Endothelial cell of umbilical vein (primary cell): ENCODE data around the gene PCID2. TPM values are rescaled to one million over a fixed set of nuclear protein-coding genes. Genes with fewer than 3 reads are reported as not detected.

ENCODE experiments used
- BruUV-seq: library from RNA; stranded (reverse); fragments of 400-500 nt; replicated peaks from 2 replicates; lab custom pipeline; 2021; lab: Mats Ljungman, UMichigan
- CTCF ChIA-PET: fragments of 300-600, 350-600 bp; sonication (Branson Sonifier 250); formaldehyde crosslinking; loops from one replicate; lab custom pipeline; 2021; ENCODE audit warnings: antibody characterized with exemption, inconsistent platforms; lab: Charles Lee
- POLR2A ChIA-PET: fragments of 300-600, 350-600 bp; sonication (Branson Sonifier 250); formaldehyde crosslinking; loops from one replicate; lab custom pipeline; 2021; ENCODE audit warnings: antibody characterized with exemption, inconsistent platforms; lab: Charles Lee
- DNase-seq: peaks from one replicate; pipeline ENCODE4 v3.0.0-alpha.2; 2011; ENCODE audit warnings: low read depth, low spot score
- FAIRE-seq: peaks from 2 replicates; lab custom pipeline; 2011; peaks lifted over from hg19 to GRCh38; lab: Jason Lieb, UNC
- H2AFZ ChIP-seq: 2 replicates; pipeline ENCODE4 v1.6.0; 2012; ENCODE audit warnings: low read depth, low read length, control low read depth, inconsistent platforms
- H3K27ac ChIP-seq: 2 replicates; pipeline ENCODE4 v1.5.1; 2011; ENCODE audit warnings: low read depth, mild to moderate bottlenecking, control low read depth, low read length, moderate library complexity; ENCODE audit not compliant: insufficient read depth
- H3K27me3 ChIP-seq, 2 experiments: 2 replicates each; pipeline versions ENCODE4 v1.6.0 to v1.6.1; 2011; ENCODE audit warnings: low read length in 2 of 2, mixed read lengths in 1 of 2; ENCODE audit not compliant: control insufficient read depth in 2 of 2, insufficient read depth in 2 of 2
- H3K36me3 ChIP-seq, 2 experiments: 2 replicates in 1 of 2; 3 replicates in 1 of 2; pipeline ENCODE4 v1.5.1; 2011; ENCODE audit warnings: low read length in 2 of 2, mild to moderate bottlenecking in 1 of 2, moderate library complexity in 1 of 2; ENCODE audit not compliant: control insufficient read depth in 2 of 2, insufficient read depth in 2 of 2; ENCODE audit errors: extremely low read depth in 1 of 2
- H3K4me1 ChIP-seq: 3 replicates; pipeline ENCODE4 v1.5.1; 2011; ENCODE audit warnings: mild to moderate bottlenecking, low read length; ENCODE audit not compliant: control insufficient read depth, insufficient read depth; ENCODE audit errors: extremely low read depth
- H3K4me2 ChIP-seq: 2 replicates; pipeline ENCODE4 v1.6.1; 2011; ENCODE audit warnings: low read length, control low read depth, mixed read lengths; ENCODE audit not compliant: insufficient read depth
- H3K4me3 ChIP-seq, 3 experiments: fragments of 200-600 bp in 1 of 3; sonication (generic), shearing (Covaris generic) in 1 of 3; replicated peaks in 1 of 3; 2 replicates each; pipeline ENCODE4 v1.5.1; 2011 to 2016; ENCODE audit warnings: control low read depth in 3 of 3, low read length in 3 of 3, mild to moderate bottlenecking in 2 of 3, inconsistent platforms in 1 of 3, low read depth in 1 of 3, moderate library complexity in 1 of 3; ENCODE audit not compliant: insufficient read depth in 1 of 3
- H3K79me2 ChIP-seq: 2 replicates; pipeline ENCODE4 v1.6.0; 2012; ENCODE audit warnings: low read length, inconsistent platforms; ENCODE audit not compliant: control insufficient read depth, insufficient read depth
- H3K9ac ChIP-seq: replicated peaks from 2 replicates; pipeline ENCODE3; 2011; ENCODE audit warnings: low read length, control low read depth; ENCODE audit not compliant: insufficient read depth; ENCODE audit errors: extremely low read depth
- H3K9me1 ChIP-seq: replicated peaks from 3 replicates; pipeline ENCODE4 v1.6.0; 2011; ENCODE audit warnings: mild to moderate bottlenecking, low read length; ENCODE audit not compliant: control insufficient read depth, insufficient read depth; ENCODE audit errors: extremely low read depth
- H3K9me3 ChIP-seq: replicated peaks from 2 replicates; pipeline ENCODE4 v1.5.1; 2012; ENCODE audit warnings: low read length, inconsistent platforms; ENCODE audit not compliant: control insufficient read depth, insufficient read depth
- H4K20me1 ChIP-seq: replicated peaks from 2 replicates; pipeline ENCODE3; 2011; ENCODE audit warnings: mild to moderate bottlenecking, low read length; ENCODE audit not compliant: control insufficient read depth, insufficient read depth; ENCODE audit errors: extremely low read depth
- FOS ChIP-seq: IDR thresholded peaks from 2 replicates; pipeline ENCODE4 v1.6.1; 2011; ENCODE audit warnings: mild to moderate bottlenecking, low read length, moderate library complexity, borderline replicate concordance; ENCODE audit not compliant: insufficient read depth
- GATA2 ChIP-seq: IDR thresholded peaks from 2 replicates; pipeline ENCODE4 v1.7.0; 2011; ENCODE audit warnings: low read depth, mild to moderate bottlenecking, moderate library complexity, mixed read lengths, low read length; ENCODE audit not compliant: insufficient read length, insufficient read depth
- JUN ChIP-seq: IDR thresholded peaks from 2 replicates; pipeline ENCODE4 v1.6.1; 2011; ENCODE audit warnings: borderline replicate concordance, low read depth; ENCODE audit not compliant: insufficient read length, insufficient read depth
- POLR2A ChIP-seq: IDR thresholded peaks from 2 replicates; pipeline ENCODE4 v1.6.1; 2012; ENCODE audit warnings: low read depth, mild to moderate bottlenecking, control low read depth, low read length
- POLR2AphosphoS5 ChIP-seq: IDR thresholded peaks from 2 replicates; pipeline ENCODE4 v1.6.1; 2012; ENCODE audit warnings: low read depth, mild to moderate bottlenecking, control low read depth, low read length, moderate library complexity; ENCODE audit not compliant: insufficient read depth
- dilution Hi-C: fragments of 300-500 bp; cut with MboI; formaldehyde crosslinking; loops from one replicate; pipeline ENCODE4 v1.15.0; 2019; ENCODE audit warnings: low sequenced_read_pairs; ENCODE audit not compliant: extremely low pct_ligation_motif_present
- intact Hi-C: fragments of 100-400 bp; cut with micrococcal nuclease; formaldehyde crosslinking; loops from one replicate; pipeline ENCODE4 v1.10.0; 2022
- polyA plus RNA-seq, 4 experiments: library from polyadenylated mRNA; depleted of rRNA in 3 of 4; stranded (reverse) in 3 of 4; unstranded in 1 of 4; fragments of >200 nt; gene quantifications; 2 replicates each; pipeline versions ENCODE4 v1.2.1 to v1.2.3, GENCODE V29; 2011 to 2012; ENCODE audit warnings: missing spikeins in 1 of 4
- total RNA-seq: library from RNA; stranded (reverse); gene quantifications from 2 replicates; pipeline ENCODE4 v1.2.3, GENCODE V29; 2021
- TF ChIP-seq, protein P1 (sequence below): IDR thresholded peaks from 2 replicates; pipeline ENCODE4 v1.6.1; 2011; ENCODE audit not compliant: insufficient read depth, insufficient read length

Gene PCID2
- total and polyA plus RNA-seq, 2 donors (not counting 3 experiments of a cell fraction or from before 2014, with no cell fraction given) = 52.1 to 55.6 TPM

DNA sequence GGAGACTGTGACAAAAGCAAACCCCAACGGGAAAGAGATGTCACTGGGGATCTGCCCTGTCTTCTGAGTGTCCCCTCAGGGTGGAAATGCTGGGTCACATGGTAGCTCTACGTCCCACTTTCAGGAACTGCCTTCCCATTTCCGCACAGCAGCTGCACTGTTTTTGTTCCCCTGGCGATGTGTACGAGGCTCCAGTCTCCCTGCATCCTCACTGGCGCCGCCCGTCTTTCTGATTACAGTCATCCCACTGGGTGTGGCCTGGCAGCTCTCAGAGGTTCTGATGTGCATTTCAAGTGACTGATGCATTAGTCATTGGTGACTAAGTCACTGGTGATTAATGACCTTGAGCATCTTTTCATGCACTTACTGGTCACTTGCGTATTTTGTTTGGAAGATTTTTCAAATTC lies 21.2 kb downstream of the PCID2 start:
- Histone ChIP-seq H3K27me3 (no peaks in the 10 kb centered on the region), H3K4me3 (peak overlapping the region in 1 of 3 experiments; percentile 29), H2AFZ (no peak overlapping the region), H3K9me1 (no peaks in the 10 kb centered on the region), H3K4me1 (peaks cover 49% of the 10 kb centered on the region), H3K9ac (peak overlapping the region; percentile 67), H3K4me2 (peak overlapping the region; percentile 60), H3K36me3 (peaks cover 5 to 13% of the 10 kb centered on the region in 2 experiments), H3K9me3 (no peaks in the 10 kb centered on the region), H3K27ac (peak overlapping the region; percentile 89), H4K20me1 (no peaks in the 10 kb centered on the region), H3K79me2 (peaks cover 19% of the 10 kb centered on the region)
- dilution Hi-C loops = no loop called here
- FAIRE-seq = peak; percentile 97
- no TSS peak for BruUV-seq
- TF ChIP-seq POLR2A (peak; percentile 73), FOS (peak; percentile 99), GATA2 (no peak), JUN (peak; percentile 99), POLR2AphosphoS5 (peak; percentile 81)
- TF ChIP-seq, protein P1, sequence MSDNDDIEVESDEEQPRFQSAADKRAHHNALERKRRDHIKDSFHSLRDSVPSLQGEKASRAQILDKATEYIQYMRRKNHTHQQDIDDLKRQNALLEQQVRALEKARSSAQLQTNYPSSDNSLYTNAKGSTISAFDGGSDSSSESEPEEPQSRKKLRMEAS = peak; percentile 51
- ChIA-PET CTCF (interaction anchor here (1.0 to 1.4 kb wide), 5 partner anchors 9 to 244 kb away, joined by 3 to 8 read pairs (median 4); partner anchors contain the start of gene CUL4A), POLR2A (interaction anchor here (1.7 kb wide), 1 partner anchor 21 kb away, joined by 6 read pairs; the partner anchor contains the start of genes CUL4A and PCID2)
- DNase-seq = peak; percentile 96
- intact Hi-C loops = loop anchor here (1.0 kb wide), 4 partner anchors 9 to 34 kb away; partner anchors contain the start of gene CUL4A
